ENCODE results near the gene CNTROB. TPM values are rescaled to one million over a fixed set of nuclear protein-coding genes. Genes with fewer than 3 reads are reported as not detected.
A peak's percentile ranks its signal among the peaks of the same experiment; 100 is the strongest.

CNTROB gene
- total RNA-seq, 1 donor from 2014 or later, result 13.7 TPM

DNA sequence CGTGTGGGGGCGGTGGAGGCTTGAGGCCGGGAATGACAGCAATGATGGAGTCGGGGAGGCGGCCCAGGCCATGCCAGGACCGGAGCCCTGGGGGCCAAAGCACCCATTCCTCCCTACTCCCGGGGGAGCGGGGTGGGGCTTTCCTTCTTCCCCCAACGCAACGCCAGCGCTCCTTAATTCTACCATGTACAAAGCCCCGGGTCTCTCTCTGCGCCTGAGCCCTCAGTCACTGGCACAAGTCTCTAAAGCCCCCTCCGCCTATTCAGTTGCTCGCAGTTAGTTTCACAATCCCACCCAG, 15.7 kb upstream of the CNTROB start:
- no peak for DNase-seq (ENCODE audit: low spot score in 2 of 2)
- TF ChIP-seq, protein P1, sequence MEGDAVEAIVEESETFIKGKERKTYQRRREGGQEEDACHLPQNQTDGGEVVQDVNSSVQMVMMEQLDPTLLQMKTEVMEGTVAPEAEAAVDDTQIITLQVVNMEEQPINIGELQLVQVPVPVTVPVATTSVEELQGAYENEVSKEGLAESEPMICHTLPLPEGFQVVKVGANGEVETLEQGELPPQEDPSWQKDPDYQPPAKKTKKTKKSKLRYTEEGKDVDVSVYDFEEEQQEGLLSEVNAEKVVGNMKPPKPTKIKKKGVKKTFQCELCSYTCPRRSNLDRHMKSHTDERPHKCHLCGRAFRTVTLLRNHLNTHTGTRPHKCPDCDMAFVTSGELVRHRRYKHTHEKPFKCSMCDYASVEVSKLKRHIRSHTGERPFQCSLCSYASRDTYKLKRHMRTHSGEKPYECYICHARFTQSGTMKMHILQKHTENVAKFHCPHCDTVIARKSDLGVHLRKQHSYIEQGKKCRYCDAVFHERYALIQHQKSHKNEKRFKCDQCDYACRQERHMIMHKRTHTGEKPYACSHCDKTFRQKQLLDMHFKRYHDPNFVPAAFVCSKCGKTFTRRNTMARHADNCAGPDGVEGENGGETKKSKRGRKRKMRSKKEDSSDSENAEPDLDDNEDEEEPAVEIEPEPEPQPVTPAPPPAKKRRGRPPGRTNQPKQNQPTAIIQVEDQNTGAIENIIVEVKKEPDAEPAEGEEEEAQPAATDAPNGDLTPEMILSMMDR (IDR thresholded peaks at IDR 0.05), result no peak

GRCh38 chr17:7916808-7917207, 15.2 kb upstream of the CNTROB start:
- H3K9me3 ChIP-seq, result no peaks in the 10 kb centered on the region
- no peaks in the 10 kb centered on the region for H3K27me3 ChIP-seq
- peaks cover 0 to under 1% of the 10 kb centered on the region in 2 donors for H3K36me3 ChIP-seq
- no peak for DNase-seq (ENCODE audit: low spot score in 2 of 2)
- peak overlapping the region in 1 of 2 donors; percentile 65 for H3K4me3 ChIP-seq
- H3K4me1 ChIP-seq, result peaks cover 6 to 11% of the 10 kb centered on the region in 2 donors
- TF ChIP-seq, protein P1 (IDR thresholded peaks at IDR 0.05), result no peak
- peak overlapping the region; percentile 92 to 97 for H3K27ac ChIP-seq
- intact Hi-C loops (cut with DNase I), result loop anchor here (1.0 to 5.0 kb wide), 2 partner anchors 14 to 305 kb away; partner anchors contain the start of gene TRAPPC1

More for the DNA sequence above, 15.7 kb upstream of the CNTROB start:
- peak overlapping the region; percentile 92 to 97 for H3K27ac ChIP-seq
- no peaks in the 10 kb centered on the region for H3K27me3 ChIP-seq
- H3K4me1 ChIP-seq, result peaks cover 6 to 11% of the 10 kb centered on the region in 2 donors
- H3K36me3 ChIP-seq, result peaks cover 2 to 5% of the 10 kb centered on the region in 2 donors
- intact Hi-C loops (cut with DNase I), result loop anchor here (1.0 to 5.0 kb wide), 2 partner anchors 15 to 306 kb away; partner anchors contain the start of gene TRAPPC1
- H3K4me3 ChIP-seq, result peak overlapping the region; percentile 53 to 65
- no peaks in the 10 kb centered on the region for H3K9me3 ChIP-seq

GRCh38 chr17:7922269-7922844, 9.6 kb upstream of the CNTROB start:
- TF ChIP-seq, protein P1 (IDR thresholded peaks at IDR 0.05), result no peak
- H3K9me3 ChIP-seq, result no peaks in the 10 kb centered on the region
- H3K27ac ChIP-seq, result peak overlapping the region; percentile 35 to 52
- H3K36me3 ChIP-seq, result no peaks in the 10 kb centered on the region
- H3K27me3 ChIP-seq, result no peaks in the 10 kb centered on the region
- intact Hi-C loops (cut with DNase I), result no loop called here
- peaks cover 3 to 8% of the 10 kb centered on the region in 2 donors for H3K4me1 ChIP-seq
- no peak for DNase-seq (ENCODE audit: low spot score in 2 of 2)
- H3K4me3 ChIP-seq, result peak overlapping the region; percentile 53 to 64

DNA sequence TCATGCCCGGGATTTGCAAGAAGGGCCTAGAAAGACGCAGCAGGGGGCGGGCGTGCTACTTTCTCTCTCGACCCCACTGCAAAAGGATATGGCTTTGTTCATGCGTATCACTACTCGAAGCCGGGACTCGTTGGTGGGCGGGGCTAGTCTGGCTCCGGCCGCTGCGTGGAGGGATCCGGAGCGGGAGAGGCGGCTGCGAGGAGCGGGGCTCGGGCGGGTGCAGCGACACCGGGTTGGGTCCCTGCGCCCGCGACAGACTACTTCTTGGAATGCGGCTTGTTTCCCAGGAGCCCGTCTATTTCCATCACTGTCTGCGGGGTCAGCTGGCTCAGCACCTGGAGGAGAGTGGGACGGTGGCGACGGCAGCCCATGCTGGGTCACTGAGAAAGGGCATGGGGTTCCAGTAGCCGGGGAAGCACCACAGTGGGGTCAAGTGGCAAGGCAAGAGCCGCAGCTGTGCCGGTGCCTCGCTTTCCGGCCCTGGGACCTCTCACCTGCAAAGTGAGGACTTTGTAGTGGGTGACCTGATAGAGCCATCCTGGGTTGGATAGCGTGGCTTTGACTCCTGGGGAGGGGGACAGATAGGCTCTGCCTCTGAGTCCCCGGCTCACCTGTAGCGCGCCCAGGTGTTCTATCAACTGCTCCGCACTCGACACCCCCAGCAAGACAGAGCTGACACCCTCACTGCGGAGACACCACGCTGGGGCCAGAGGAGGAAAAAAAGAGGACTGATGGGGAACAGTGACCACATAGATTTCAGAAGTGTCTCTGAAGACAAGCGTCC, 9.0 kb upstream of the CNTROB start:
- Histone ChIP-seq H3K27ac (peak overlapping the region; percentile 35 to 52), H3K9me3 (no peaks in the 10 kb centered on the region), H3K27me3 (no peaks in the 10 kb centered on the region), H3K36me3 (no peaks in the 10 kb centered on the region), H3K4me1 (peaks cover 3 to 8% of the 10 kb centered on the region in 2 donors), H3K4me3 (peak overlapping the region; percentile 53 to 64)
- intact Hi-C loops (cut with DNase I), result no loop called here
- DNase-seq (ENCODE audit: low spot score in 2 of 2), result peak; percentile 43 to 90
- TF ChIP-seq, protein P1 (IDR thresholded peaks at IDR 0.05), result no peak

- Histone ChIP-seq H3K4me1 (peaks cover 8 to 14% of the 10 kb centered on the region in 2 donors), H3K36me3 (no peaks in the 10 kb centered on the region), H3K9me3 (no peaks in the 10 kb centered on the region), H3K27me3 (no peaks in the 10 kb centered on the region), H3K27ac (no peak overlapping the region), H3K4me3 (no peak overlapping the region)
- TF ChIP-seq, protein P1 (IDR thresholded peaks at IDR 0.05), result no peak
- intact Hi-C loops (cut with DNase I), result no loop called here
- no peak for DNase-seq (ENCODE audit: low spot score in 2 of 2)
Measured at GRCh38 chr17:7927596-7927995, 4.4 kb upstream of the CNTROB start.
